CD4-positive, alpha-beta T cell (primary cell): ENCODE measurements around the gene U2AF2. TPM values are rescaled to one million over a fixed set of nuclear protein-coding genes. Genes with fewer than 3 reads are reported as not detected.

Source experiments
- ATAC-seq: fragments of 200-7000 bp; cut with Tn5 transposase; one replicate; pipeline ENCODE4 v1.10.0; 2022; ENCODE audit warnings: mild to moderate bottlenecking; ENCODE audit not compliant: poor library complexity
- CTCF ChIA-PET: fragments of 350-600 bp; sonication (Branson Sonifier 250); formaldehyde crosslinking; loops from one replicate; lab custom pipeline; 2021; ENCODE audit warnings: antibody characterized with exemption, inconsistent platforms; lab: Charles Lee
- POLR2A ChIA-PET: fragments of 350-600 bp; sonication (Branson Sonifier 250); formaldehyde crosslinking; loops from one replicate; lab custom pipeline; 2021; ENCODE audit warnings: antibody characterized with exemption, inconsistent platforms; lab: Charles Lee
- DNase-seq, 14 experiments: peaks; one replicate each; pipeline ENCODE4 v3.0.0-alpha.2; 2013 to 2020; ENCODE audit warnings: mixed read lengths in 2 of 14
- H3K27ac ChIP-seq, 2 donors: one replicate each; pipeline versions ENCODE4 v1.5.1 to v1.7.0; 2013; ENCODE audit warnings: low read length in 2 of 2, low read depth in 1 of 2, mild to moderate bottlenecking in 1 of 2
- H3K27me3 ChIP-seq, 2 experiments: 1 replicate in 1 of 2; 2 replicates in 1 of 2; pipeline versions ENCODE4 v1.6.1 to v1.7.0; 2013; ENCODE audit warnings: low read length in 2 of 2, control low read depth in 1 of 2, mild to moderate bottlenecking in 1 of 2, moderate library complexity in 1 of 2; ENCODE audit not compliant: insufficient read depth in 2 of 2, control insufficient read depth in 1 of 2
- H3K36me3 ChIP-seq: one replicate; pipeline ENCODE4 v1.6.1; 2013; ENCODE audit warnings: low read length, control low read depth; ENCODE audit not compliant: insufficient read depth
- H3K4me1 ChIP-seq: one replicate; pipeline ENCODE4 v1.6.1; 2013; ENCODE audit warnings: low read length, control low read depth; ENCODE audit not compliant: insufficient read depth
- H3K4me3 ChIP-seq: one replicate; pipeline ENCODE4 v1.5.1; 2013; ENCODE audit warnings: mild to moderate bottlenecking, low read length, moderate library complexity
- H3K9me3 ChIP-seq, 2 experiments: 1 replicate in 1 of 2; 2 replicates in 1 of 2; pipeline versions ENCODE4 v1.6.1 to v1.7.0; 2013; ENCODE audit warnings: low read length in 2 of 2, mild to moderate bottlenecking in 2 of 2, control low read depth in 1 of 2, moderate library complexity in 1 of 2; ENCODE audit not compliant: control insufficient read depth in 1 of 2, insufficient read depth in 1 of 2
- H3K27ac Mint-ChIP-seq: one replicate; pipeline ENCODE4 v1.8.0; 2020; ENCODE audit warnings: mixed read lengths
- H3K27me3 Mint-ChIP-seq: one replicate; pipeline ENCODE4 v1.8.0; 2021; ENCODE audit warnings: mixed read lengths
- H3K36me3 Mint-ChIP-seq: one replicate; pipeline ENCODE4 v1.8.0; 2021; ENCODE audit warnings: low read depth, mixed read lengths
- H3K4me1 Mint-ChIP-seq: one replicate; pipeline ENCODE4 v1.8.0; 2021; ENCODE audit warnings: low read depth, mixed read lengths
- H3K4me3 Mint-ChIP-seq: one replicate; pipeline ENCODE4 v1.8.0; 2020; ENCODE audit warnings: mild to moderate bottlenecking, mixed read lengths
- H3K9me3 Mint-ChIP-seq: one replicate; pipeline ENCODE4 v1.8.0; 2020; ENCODE audit warnings: mixed read lengths
- CTCF ChIP-seq: fragments of 200-600 bp; IDR thresholded peaks from one replicate; pipeline ENCODE4 v1.8.0; 2022; ENCODE audit warnings: antibody characterized with exemption, mild to moderate bottlenecking
- intact Hi-C, 2 experiments: fragments of 100-400 bp; cut with DNase I in 1 of 2; cut with micrococcal nuclease in 1 of 2; formaldehyde crosslinking; loops; one replicate each; pipeline versions ENCODE4 v1.15.1 to v1.9.0; 2023 to 2025; cut with DNase I, micrococcal nuclease
- total RNA-seq, 174 experiments: library from RNA in 2 of 174; stranded (reverse) in 2 of 174; gene quantifications; one replicate each; pipeline ENCODE4 v1.2.3 and lab custom pipeline; 2021 to 2026

The U2AF2 gene
- total RNA-seq, 2 experiments from 2014 or later = 209 to 212 TPM

GRCh38 chr19:55684946-55685681 lies 30.3 kb downstream of the U2AF2 start:
- no peaks in the 10 kb centered on the region for H3K27me3 ChIP-seq
- H3K27me3 Mint-ChIP-seq = no peaks in the 10 kb centered on the region
- H3K27ac Mint-ChIP-seq = no peak overlapping the region
- TF ChIP-seq CTCF = no peak
- ATAC-seq (no peak), DNase-seq (peak in 1 of 14 experiments; percentile 18)
- H3K9me3 ChIP-seq = no peaks in the 10 kb centered on the region
- no peak overlapping the region for H3K4me3 Mint-ChIP-seq
- H3K27ac ChIP-seq = no peak overlapping the region
- intact Hi-C loops = loop anchor here (1.0 to 5.0 kb wide), 2 partner anchors 9 to 38 kb away; partner anchors contain the start of gene CCDC106 (in 1 of the 2)
- H3K36me3 ChIP-seq = peaks cover 88% of the 10 kb centered on the region
- H3K4me1 ChIP-seq = peaks cover 26% of the 10 kb centered on the region
- no peak overlapping the region for H3K4me3 ChIP-seq
- no peaks in the 10 kb centered on the region for H3K9me3 Mint-ChIP-seq
- H3K4me1 Mint-ChIP-seq = peaks cover 8% of the 10 kb centered on the region
- peaks cover 74% of the 10 kb centered on the region for H3K36me3 Mint-ChIP-seq
- ChIA-PET CTCF (no interaction called here), POLR2A (no interaction called here)

GRCh38 chr19:55685776-55686175 lies 30.9 kb downstream of the U2AF2 start:
- Histone ChIP-seq H3K9me3 (no peaks in the 10 kb centered on the region), H3K4me3 (no peak overlapping the region), H3K36me3 (peaks cover 88% of the 10 kb centered on the region), H3K27me3 (no peaks in the 10 kb centered on the region), H3K27ac (no peak overlapping the region), H3K4me1 (peaks cover 19% of the 10 kb centered on the region)
- no peak overlapping the region for H3K4me3 Mint-ChIP-seq
- no peaks in the 10 kb centered on the region for H3K9me3 Mint-ChIP-seq
- intact Hi-C loops = loop anchor here in 1 of 2 experiments (1.0 kb wide), 1 partner anchor 9 kb away; no protein-coding TSS in a partner anchor
- no peak for ATAC-seq
- no peak for DNase-seq
- peaks cover 73% of the 10 kb centered on the region for H3K36me3 Mint-ChIP-seq
- TF ChIP-seq CTCF = no peak
- POLR2A ChIA-PET = no interaction called here
- peaks cover 8% of the 10 kb centered on the region for H3K4me1 Mint-ChIP-seq
- H3K27me3 Mint-ChIP-seq = no peaks in the 10 kb centered on the region
- H3K27ac Mint-ChIP-seq = no peak overlapping the region
- CTCF ChIA-PET = no interaction called here

- TF ChIP-seq CTCF = no peak
- peaks cover 8% of the 10 kb centered on the region for H3K4me1 Mint-ChIP-seq
- H3K27ac Mint-ChIP-seq = no peak overlapping the region
- Histone ChIP-seq H3K9me3 (no peaks in the 10 kb centered on the region), H3K27me3 (no peaks in the 10 kb centered on the region), H3K4me1 (peaks cover 14% of the 10 kb centered on the region), H3K36me3 (peaks cover 84% of the 10 kb centered on the region), H3K4me3 (no peak overlapping the region), H3K27ac (no peak overlapping the region)
- DNase-seq (peak in 1 of 14 experiments; percentile 18), ATAC-seq (no peak)
- H3K4me3 Mint-ChIP-seq = no peak overlapping the region
- ChIA-PET CTCF (no interaction called here), POLR2A (no interaction called here)
- intact Hi-C loops = no loop called here
- H3K36me3 Mint-ChIP-seq = peaks cover 73% of the 10 kb centered on the region
- H3K27me3 Mint-ChIP-seq = no peaks in the 10 kb centered on the region
- H3K9me3 Mint-ChIP-seq = no peaks in the 10 kb centered on the region
Measured at GRCh38 chr19:55686311-55687050, 31.6 kb downstream of the U2AF2 start.
